Panc1 (cell line): ENCODE measurements around the gene IFT122.

Source experiments
- POLR2AphosphoS5 ChIP-seq: IDR thresholded peaks from 2 replicates; pipeline ENCODE4 v1.6.1; 2012; ENCODE audit warnings: mild to moderate bottlenecking, low read depth, low read length, moderate library complexity
- REST ChIP-seq, 2 experiments: IDR thresholded peaks; 2 replicates each; pipeline ENCODE4 v1.6.1; 2011 to 2012; ENCODE audit warnings: low read depth in 2 of 2, control low read depth in 1 of 2, low read length in 1 of 2, mild to moderate bottlenecking in 1 of 2, moderate library complexity in 1 of 2; ENCODE audit not compliant: insufficient read depth in 1 of 2

GRCh38 chr3:129425619-129426018 is 14.4 kb upstream of the IFT122 start:
- TF ChIP-seq REST (IDR thresholded peaks at IDR 0.05; ENCODE audit: insufficient read depth in 1 of 2, low read depth in 2 of 2, low read length in 1 of 2) (no peak), POLR2AphosphoS5 (no peak)
